Dedifferentiated amniotic fluid mesenchymal stem cell (primary cell): ENCODE results near the gene ZBTB38.

Experiments
- DNase-seq: peaks from one replicate; pipeline ENCODE4 v3.0.0-alpha.2; 2016; ENCODE audit errors: extremely low spot score

The ZBTB38 gene

GRCh38 chr3:141337523-141337854, 30.8 kb upstream of the ZBTB38 start:
- DNase-seq, result no peak

GRCh38 chr3:141337991-141338390, 30.3 kb upstream of the ZBTB38 start:
- no peak for DNase-seq

- DNase-seq, result no peak
Observed at GRCh38 chr3:141338881-141339280, 29.4 kb upstream of the ZBTB38 start.

GRCh38 chr3:141341536-141341935, 26.8 kb upstream of the ZBTB38 start:
- DNase-seq, result no peak

- no peak for DNase-seq
Observed at GRCh38 chr3:141342386-141342785, 25.9 kb upstream of the ZBTB38 start.

GRCh38 chr3:141343077-141343476, 25.2 kb upstream of the ZBTB38 start:
- DNase-seq, result no peak

GRCh38 chr3:141343865-141344271, 24.4 kb upstream of the ZBTB38 start:
- no peak for DNase-seq

GRCh38 chr3:141345528-141345927, 22.8 kb upstream of the ZBTB38 start:
- DNase-seq, result no peak

- no peak for DNase-seq
Observed at GRCh38 chr3:141346007-141346406, 22.3 kb upstream of the ZBTB38 start.

- no peak for DNase-seq
Observed at GRCh38 chr3:141346418-141346817, 21.9 kb upstream of the ZBTB38 start.

- DNase-seq, result no peak
Observed at GRCh38 chr3:141346839-141347238, 21.5 kb upstream of the ZBTB38 start.

- DNase-seq, result no peak
Observed at GRCh38 chr3:141348837-141349236, 19.5 kb upstream of the ZBTB38 start.

- no peak for DNase-seq
Observed at GRCh38 chr3:141349711-141350110, 18.6 kb upstream of the ZBTB38 start.

GRCh38 chr3:141350666-141351065, 17.6 kb upstream of the ZBTB38 start:
- no peak for DNase-seq

- DNase-seq, result no peak
Observed at GRCh38 chr3:141352262-141352984, 15.9 kb upstream of the ZBTB38 start.

- DNase-seq, result no peak
Observed at GRCh38 chr3:141353652-141354495, 14.4 kb upstream of the ZBTB38 start.

- no peak for DNase-seq
Observed at GRCh38 chr3:141354517-141354916, 13.8 kb upstream of the ZBTB38 start.

GRCh38 chr3:141355242-141355641, 13.1 kb upstream of the ZBTB38 start:
- no peak for DNase-seq

- no peak for DNase-seq
Observed at GRCh38 chr3:141356046-141356445, 12.3 kb upstream of the ZBTB38 start.

- DNase-seq, result peak; percentile 84
Observed at GRCh38 chr3:141360888-141361598, 7.3 kb upstream of the ZBTB38 start.

GRCh38 chr3:141362736-141363135, 5.6 kb upstream of the ZBTB38 start:
- no peak for DNase-seq

GRCh38 chr3:141365201-141365600, 3.1 kb upstream of the ZBTB38 start:
- DNase-seq, result no peak
